NCI-H1105 treated with DMSO at 0.1 percent for 48 hours (cell line): ENCODE measurements around the gene TLN1.
A peak's percentile ranks its signal among the peaks of the same experiment; 100 is the strongest.

ENCODE experiments used
- DNase-seq: peaks from one replicate; lab custom pipeline; 2025; lab: John Stamatoyannopoulos, UW

Gene TLN1

DNA sequence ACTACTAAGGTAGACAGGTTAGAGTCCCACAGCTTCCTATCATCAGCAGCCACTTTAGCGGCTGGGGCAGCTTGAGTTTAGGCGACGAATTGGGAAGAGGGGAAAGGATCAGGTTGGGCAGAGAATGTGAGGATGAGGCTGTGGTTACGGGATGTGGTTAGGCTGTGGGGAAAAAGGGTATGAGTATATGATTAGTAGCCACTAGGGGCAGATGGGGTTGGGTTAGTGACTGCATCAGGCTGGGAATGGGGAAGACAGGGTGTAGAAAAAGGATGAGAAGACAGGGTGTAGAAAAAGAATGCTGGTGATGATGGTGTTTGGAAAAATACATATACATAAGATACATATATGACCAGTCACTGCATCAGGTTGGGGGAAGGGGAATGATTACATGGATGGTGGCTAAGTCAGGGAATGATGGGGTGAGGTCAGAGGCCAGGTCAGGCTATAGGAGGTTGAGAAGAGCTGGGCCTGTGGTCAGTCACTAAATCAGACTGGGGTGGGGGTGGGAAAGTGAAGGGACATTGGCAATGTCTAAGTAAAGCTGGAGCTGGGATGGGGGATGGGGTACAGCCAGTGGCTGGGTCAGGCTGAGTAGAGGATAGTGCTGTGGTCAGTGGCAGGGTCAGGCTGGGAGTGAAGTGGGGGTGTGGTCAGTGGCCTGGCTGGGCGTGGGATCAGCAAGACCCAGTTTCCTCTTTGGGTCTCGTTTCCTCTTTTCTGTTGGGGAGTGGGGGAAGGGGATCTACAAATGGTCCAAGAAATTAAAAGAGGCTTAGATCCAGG, 2.1 kb downstream of the TLN1 start:
- peak; percentile 4 for DNase-seq

DNA sequence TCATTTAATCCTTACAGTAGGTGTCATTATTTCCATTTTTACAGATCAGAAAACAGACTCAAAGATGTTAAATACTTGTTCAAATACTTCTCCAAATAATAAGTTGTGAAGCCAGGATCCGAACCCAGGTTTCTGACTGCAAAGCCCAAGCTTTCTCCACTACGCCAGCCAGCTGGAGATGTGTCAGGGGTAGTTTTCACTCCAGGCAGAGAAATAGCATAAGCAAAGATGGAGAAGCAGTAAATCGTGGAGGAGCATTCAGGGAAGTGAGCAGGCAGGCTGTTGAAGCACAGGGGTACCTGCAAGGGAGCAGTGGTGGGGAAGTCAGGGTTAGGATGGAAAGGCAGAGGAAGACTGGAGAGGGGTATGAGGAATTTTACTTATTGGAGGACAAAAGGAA, 2.9 kb downstream of the TLN1 start:
- no peak for DNase-seq

DNA sequence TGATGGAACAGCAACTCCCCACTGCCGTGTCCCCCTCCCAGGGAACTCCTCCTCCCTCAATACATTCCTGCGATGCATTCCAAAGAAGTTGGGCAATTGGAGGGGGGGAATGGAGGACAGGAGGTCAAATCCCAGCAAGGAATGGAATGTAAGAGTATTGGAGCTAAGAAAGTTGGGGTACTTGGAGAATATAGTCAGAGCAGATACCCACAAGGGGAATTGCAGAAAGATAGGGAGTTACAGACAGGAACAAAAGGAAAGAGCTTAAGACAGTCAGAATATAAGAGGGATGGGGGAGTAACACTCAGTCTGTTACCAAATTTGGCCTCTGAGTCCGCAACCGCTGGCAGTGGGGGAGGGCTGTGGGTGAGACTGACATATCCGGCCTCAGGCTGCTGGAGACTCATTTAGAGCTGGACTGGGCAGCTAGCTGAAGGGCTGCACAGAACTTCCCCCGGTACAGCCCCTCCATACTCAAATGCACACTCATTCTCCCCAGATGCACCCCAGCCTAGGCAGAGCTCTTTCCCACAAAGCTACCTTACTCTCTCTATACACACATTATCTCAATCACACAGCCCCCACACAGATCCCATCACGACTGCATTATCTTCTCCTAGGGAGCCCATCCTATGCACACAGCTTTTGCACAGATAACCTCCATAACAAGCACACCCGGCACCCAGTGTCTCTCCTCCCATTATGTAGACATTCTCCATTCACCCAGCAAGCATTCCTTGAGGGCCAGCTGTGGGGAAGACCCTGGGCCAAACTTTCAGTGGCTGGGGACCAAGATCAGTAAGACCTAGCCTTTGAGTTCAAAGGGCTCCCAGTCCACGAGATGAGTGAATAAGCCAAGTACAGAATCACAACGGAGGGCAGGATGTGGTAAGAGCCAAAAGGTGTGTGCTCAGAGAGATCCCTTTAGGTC, 3.7 kb downstream of the TLN1 start:
- DNase-seq, result no peak

DNA sequence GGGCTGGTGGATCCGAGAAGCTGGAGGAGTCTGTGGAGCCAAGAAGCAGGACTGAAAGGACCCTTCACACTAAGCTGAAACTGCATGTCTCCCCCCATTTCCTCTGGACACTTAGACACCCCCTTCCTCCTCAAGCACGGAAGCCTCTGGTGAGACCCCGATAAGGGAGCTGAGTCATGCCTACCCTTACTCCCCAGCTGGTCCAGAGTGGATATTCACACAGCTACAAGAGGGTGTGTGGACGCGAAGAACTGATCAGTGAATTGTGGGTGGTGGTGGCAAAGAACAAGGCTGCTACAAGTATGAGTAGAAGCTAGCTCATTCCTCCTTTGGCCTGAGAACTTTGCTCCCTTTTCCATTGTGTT, 4.3 kb downstream of the TLN1 start:
- DNase-seq, result no peak

DNA sequence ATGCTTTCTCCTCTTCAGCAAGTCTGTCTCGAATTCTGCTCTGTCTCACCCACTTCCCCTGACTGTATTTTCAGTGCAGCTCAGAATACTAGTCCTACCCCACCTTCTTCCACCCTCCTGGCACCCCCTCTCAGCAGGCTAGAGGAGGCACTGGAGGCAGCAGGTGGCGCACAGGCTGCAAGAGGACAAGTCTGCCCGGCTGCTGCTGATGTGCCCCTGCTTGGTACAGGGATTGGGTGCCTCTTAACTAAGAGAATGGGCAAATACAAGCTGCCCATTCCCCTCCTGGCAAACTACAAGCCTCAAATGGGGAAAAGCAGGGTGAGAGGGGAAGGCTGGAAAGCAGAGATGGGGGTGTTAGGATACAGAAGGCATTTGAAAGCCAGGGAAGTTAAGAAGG, 5.1 kb downstream of the TLN1 start:
- no peak for DNase-seq

DNA sequence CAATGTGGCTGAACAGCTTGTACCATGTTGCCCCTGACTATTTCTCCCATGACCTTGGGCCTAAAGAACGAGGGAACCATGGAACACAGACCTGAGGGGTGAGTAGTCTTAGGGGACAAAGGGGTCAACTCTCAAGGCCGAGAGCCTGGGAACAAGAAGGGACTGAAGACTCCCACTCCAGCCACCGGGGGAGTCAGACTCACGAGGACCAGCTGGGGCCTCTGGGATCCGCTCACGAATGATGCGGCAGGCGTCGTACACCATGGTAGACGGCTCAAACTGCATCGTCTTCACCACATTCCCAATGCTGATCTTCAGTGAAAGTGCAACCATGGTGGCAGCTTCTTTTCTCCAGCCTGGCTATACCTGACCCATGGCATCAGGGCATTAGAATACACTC, 6.6 kb downstream of the TLN1 start:
- DNase-seq, result no peak

DNA sequence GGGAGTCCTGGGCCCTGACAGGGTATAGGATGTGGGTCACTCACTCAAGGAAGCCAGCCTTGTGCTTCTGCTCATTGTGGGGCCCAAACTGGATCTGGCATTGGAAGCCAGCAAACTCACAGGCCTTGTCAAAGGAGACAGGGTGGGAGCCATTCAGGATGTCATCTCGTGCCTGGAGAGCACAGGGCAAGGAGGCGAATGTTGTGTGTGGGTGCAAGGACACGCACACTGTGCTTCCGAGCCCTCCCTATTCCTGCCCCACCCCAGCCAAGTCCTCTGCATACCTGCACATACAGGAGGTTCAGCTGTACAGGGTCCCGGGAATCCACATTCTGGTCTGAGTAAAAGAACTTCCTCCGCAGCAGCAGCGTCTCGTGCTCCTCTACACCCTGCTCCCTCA, 8.1 kb downstream of the TLN1 start:
- DNase-seq, result no peak

DNA sequence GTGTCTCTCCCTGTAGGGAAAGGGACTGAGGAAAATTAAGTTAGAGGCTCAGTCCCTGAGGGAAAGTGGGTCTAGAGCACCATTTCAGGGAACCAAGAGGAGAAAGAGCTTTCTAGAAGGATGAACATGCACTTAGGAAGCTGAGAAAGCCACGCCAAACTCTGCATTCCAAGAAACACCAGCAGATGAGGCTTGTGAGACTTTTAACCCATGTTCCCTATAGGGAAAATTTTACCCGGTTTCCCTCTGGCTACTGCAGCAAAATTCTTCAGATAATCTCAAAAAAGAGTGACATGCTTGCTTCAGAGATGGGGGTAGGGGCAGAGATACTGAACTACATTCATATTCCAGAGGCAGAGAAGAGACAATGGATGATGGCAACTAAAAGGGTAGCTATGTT, 8.6 kb downstream of the TLN1 start:
- no peak for DNase-seq

DNA sequence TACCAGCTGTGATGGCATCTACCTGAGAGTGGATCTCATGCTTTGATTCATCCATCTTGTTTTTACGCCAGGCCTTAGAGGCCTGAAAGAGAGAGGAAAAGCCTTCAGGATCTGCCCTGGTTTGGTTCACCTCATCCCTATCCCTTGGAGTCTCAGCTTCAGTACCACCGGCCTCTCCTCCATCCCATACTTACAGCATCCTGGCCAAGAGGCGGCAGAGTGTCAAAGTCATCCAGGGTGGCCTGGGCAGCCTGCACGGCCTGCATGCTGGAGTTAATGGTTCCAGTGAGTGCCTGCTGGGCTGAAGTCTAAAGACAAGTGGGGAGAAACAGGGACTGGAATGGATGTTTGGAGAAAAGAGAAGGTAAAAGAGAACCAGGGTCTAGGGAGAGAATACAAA, 12.4 kb downstream of the TLN1 start:
- DNase-seq, result no peak

DNA sequence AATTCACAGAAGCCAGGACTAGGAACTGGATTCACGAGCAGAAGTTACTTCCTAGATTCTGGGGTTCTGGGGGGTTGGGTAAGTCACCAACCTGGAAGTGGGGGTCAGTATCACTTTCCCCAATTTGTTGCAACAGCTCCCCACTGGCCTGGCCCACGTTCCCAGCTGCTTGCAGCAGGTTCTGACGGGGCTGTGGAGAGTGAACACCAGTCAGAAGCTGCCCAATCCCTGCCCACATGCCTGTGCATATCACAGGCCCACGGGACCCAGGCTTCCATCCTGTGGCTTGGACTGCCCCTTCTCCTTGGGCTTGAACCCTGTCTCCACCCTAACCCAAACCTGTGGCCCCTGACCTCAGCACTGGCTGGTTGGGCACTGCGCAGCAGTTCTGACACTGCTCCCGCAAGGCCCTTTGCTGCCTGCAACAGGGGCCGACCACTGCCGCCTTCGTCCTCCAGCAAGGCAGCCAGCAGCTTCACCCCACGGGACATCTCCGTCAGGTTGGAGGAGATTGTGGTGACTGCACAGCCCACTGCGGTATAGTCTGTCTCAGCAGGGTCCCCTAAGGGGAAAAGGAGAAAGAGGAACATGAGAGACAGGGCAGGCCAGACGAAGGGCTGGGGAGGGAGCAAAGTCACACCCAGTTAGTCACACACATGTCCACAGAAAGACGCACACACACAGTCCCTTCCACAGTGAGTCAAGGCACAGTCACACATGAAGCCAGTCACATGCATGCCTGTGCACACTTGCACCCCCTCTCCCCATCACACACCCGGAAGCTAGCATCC, 13.1 kb downstream of the TLN1 start:
- no peak for DNase-seq

DNA sequence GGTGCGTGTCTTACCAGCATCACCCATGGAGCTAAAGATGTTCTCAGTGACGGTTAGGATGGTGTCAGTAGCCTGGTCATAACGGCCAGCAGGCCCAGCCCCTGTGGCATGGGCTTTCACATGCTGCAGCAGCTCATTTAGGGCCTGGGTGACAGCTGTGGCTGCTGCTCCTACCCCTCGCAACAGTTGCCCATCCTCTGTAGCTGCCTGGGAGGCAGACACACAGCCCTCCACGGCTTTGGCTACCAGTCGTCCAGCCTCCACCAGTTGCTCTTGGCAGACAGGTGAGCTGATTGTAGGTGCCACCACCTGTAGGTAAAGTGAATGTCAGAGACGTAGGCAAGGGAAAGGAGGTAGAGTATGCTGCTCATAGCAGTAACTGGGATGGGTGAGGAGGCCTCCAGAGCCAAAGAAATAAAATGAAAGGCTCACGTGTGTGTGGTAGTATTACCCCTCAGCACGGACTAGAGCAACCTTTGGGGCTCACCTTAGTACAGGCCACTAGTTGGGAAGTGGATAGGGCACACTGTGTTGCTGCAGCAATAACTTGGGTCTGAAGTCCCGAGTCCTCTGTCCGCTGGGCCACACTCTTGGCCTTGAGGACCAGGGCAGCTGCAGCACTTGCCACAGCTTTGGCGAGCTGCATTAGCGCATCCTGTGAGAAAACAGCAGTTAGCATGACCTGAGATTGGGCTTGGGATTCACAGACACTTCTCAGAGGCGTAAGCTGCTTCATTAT, 14.7 kb downstream of the TLN1 start:
- no peak for DNase-seq

DNA sequence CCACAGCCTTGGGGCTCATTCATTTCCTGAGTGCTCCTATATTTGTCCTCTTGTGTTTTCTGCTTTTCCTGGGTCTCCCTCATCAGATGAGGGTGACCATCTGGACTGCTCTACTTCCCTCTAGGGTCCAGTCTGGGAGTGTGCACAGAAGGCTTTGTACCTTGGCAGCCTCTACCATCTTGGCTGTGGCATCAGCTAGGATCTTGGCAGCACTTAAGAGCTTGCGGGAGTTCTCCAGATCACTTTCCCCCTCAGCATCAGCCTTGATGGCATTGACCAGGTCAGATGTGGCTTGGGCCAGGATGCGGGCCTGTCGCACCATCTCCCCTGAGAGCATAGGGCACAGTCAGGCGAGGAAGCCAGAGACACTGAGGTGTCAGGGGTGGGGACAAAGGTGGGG, 15.8 kb downstream of the TLN1 start:
- no peak for DNase-seq

DNA sequence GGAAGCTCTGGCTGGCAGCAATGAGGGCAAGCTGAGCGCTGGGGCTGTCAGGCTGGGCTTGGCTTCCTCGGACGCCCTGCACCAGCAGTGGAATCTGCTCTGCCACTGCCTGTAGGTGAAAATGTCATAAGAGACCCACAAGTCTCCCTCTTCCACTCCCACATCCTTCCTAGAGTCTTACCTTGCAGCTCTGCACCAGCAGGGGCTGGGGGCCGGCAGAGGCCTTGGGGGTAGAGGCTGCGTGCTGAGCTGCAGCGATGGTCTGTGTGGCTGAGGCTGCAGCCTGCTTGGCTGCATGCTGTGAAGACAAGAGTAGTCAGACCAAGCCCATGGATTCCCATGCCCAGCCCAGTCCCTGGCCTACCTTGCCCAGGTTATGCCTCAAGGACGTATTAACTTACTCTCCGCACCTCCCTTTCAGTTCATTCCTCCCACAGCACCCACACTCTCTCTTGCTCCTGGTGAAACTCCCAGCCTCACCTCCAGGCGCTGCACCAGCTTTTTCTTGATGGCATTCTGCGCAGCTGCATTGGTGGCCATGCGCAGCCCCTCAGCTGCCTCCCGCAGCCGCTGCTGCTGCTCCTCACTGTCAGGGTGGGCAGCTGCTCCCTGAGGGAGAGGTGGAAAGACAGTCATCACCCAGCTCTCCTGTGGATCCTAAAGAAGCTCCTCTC, 17.3 kb downstream of the TLN1 start:
- no peak for DNase-seq

DNA sequence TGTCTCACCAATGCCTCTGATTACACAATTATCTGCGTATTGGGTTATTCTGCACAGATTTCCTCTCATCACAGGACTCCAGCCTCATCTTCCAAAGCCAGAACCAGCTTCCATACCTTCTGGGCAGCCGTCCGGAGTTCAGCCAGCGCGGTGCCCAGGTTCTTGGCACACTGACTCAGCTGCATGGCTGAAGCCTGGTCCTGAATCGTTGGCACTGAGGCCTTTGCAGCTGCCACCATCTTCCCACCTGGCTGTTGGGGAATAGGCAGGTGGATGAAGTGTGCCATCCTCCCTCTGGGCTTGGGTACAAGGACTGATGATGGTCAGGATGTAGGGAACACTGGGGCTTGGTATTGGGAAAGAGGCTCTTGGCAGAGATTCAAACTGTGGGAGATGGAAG, 17.9 kb downstream of the TLN1 start:
- no peak for DNase-seq

DNA sequence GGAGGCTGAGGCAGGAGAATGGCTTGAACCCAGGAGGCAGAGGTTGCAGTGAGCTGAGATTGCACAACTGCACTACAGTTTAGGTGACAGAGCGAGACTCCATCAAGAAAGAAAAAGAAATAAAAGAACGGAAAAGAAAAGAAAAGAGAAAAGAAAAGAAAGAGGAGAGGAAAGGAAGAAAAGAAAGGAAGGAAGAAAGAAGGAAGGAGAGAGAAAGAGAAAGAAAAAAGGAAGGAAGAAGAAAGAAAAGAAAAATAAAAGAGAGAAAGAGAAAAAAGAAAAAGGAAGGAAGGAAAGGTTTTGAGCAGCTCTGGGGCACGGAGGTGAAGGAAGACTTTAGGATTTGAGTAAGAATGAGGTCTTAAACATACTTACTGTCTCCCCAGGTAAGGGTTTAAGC, 18.4 kb downstream of the TLN1 start:
- DNase-seq, result no peak

DNA sequence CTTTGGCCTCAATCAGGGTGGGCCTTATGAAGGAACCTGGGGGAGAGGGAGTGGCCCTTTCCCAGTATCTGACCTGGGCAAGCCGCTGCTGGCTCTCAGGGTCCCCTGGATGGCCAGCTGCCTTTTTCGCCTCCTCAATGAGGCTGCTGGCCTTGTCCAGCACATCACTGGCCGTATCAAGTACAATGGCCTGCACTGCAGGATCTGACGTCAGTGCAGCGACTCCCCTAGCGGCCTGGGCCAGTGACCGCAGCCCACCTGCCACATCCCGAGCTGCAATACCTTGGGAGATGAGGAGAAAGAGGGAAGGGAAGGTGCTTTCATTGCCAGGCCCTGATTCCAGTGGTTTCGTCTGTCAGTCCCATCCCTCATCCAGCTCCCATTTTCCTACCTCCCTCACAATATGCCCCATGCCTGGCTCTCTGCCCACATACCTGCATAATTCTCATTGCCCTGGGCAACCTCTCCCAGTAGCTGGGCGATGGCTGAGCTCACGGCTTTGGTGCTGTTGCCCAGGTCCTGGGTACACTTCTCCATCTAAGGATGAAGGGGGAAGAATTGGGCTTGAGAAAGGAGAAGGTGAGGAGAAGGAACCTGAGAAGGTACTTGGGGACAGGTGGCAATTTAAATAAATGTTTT, 19.1 kb downstream of the TLN1 start:
- no peak for DNase-seq

DNA sequence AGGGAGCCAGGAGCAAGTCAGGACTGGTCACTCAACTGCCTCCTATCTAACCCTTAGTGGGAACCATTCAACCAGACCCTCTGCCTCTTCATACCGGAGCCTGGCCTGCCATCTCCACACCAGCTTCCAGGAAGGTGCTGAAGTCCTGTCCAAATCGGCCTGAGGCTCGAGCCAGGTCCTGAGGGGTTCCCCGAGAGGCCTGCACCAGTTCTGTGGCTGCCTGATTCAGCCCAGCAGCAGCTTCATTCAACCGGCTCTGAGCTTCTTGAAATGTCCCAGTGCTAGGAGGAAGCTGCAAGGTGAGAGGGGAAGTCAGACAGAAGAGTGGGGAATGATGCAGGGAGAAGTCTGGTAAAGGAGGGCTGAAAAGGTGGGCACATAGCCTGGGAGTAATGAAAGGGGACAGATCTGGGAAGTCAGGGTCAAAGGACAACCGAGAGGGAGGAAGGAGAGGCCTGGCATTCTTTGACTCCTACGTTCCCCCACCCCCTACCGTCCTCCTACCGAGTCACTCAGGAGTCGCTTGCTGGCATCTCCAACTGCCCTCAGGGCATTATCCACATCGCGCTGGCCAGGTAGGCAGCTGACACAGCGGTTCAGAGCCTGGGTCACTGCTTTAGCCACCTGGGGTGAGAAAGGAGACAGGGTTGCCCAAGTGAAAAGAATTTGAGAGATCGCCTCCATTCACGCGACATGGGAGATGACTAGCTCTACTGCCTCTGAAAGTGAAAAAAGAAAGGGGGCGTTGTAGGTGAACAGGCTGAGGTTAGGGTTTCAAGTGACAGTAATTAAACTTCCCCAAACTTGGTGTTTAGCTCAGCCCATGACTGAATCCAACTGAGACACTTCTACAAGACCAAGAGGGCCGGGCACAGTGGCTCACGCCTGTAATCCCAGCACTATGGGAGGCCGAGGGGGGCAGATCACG, 20.2 kb downstream of the TLN1 start:
- DNase-seq, result no peak

DNA sequence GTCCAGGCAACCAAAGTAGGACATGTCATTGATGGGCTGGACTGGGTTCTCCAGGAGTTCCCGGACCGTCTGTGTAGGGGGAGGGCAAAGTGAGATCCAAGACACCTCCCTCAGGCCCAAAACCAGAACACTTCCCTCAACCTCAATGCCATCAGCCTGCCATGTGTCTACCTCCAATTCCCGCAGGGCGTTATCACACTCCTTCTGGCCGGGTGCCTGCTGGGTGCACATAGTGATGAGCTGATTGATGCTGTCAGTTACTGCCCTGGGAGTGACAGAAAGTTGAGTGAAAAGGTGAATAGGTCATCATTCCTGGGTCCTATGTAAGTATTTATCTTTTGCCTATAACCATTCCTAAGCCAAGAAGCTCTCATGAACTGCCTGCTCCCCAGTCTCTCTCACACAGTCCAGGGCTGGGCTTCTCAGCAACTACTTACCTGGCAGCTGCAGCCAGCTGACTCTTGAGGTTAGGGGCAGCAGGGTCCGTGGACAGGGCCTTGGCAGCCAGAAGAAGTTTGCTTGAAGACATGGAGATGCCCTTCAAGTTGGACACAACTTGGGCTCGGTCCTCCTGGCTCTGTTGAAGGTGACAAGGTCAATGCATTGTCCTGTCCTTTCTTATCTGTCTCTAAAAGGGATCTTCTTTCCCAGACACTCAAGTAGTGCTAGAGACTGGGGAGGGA, 21.0 kb downstream of the TLN1 start:
- no peak for DNase-seq

DNA sequence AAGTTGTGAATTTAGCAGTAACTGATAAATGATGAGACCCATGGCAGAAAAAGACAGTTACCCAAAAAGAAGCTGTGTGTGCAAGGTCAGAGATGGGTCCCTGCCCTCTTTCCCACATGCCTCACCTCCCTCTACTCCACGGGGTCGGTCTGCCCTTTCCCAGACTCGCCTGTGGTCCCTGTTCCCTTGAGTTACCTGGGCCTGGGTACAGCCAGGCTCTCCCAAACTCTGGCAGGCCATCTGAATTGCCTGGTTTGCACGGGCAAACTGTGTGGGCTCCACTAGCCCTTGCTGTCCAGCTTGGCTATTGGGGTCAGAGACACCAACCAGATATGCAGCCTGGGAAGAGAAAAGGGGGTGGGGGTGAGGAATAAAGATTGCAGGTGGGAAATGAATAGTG, 23.8 kb downstream of the TLN1 start:
- no peak for DNase-seq
